ENCODE results near the gene UBE2G1.

The UBE2G1 gene

GRCh38 chr17:4241535-4241934 is 124.9 kb downstream of the UBE2G1 start:
- Histone ChIP-seq H3K4me1 (ENCODE audit: insufficient read depth, low read length) (no peaks in the 10 kb centered on the region), H3K27ac (ENCODE audit: low read depth, low read length) (no peak overlapping the region), H3K36me3 (ENCODE audit: insufficient read depth, low read length) (peaks cover 51% of the 10 kb centered on the region), H3K9ac (ENCODE audit: low read depth, low read length) (no peak overlapping the region), H3K27me3 (ENCODE audit: insufficient read depth, low read length) (no peaks in the 10 kb centered on the region), H3K9me3 (ENCODE audit: insufficient read depth, low read depth, low read length) (no peaks in the 10 kb centered on the region), H3K4me3 (ENCODE audit: low read length) (no peak overlapping the region)
- WGBS, result 96% methylated on average over 11 of the region's 11 CpGs

- H3K27me3 ChIP-seq (ENCODE audit: insufficient read depth, low read length), result no peaks in the 10 kb centered on the region
- no peaks in the 10 kb centered on the region for H3K4me1 ChIP-seq (ENCODE audit: insufficient read depth, low read length)
- 89% methylated on average over 3 of the region's 3 CpGs for WGBS
- H3K4me3 ChIP-seq (ENCODE audit: low read length), result no peak overlapping the region
- H3K27ac ChIP-seq (ENCODE audit: low read depth, low read length), result no peak overlapping the region
- H3K36me3 ChIP-seq (ENCODE audit: insufficient read depth, low read length), result peaks cover 88% of the 10 kb centered on the region
- no peaks in the 10 kb centered on the region for H3K9me3 ChIP-seq (ENCODE audit: insufficient read depth, low read depth, low read length)
- H3K9ac ChIP-seq (ENCODE audit: low read depth, low read length), result no peak overlapping the region
These were observed 130.0 kb downstream of the UBE2G1 start for GRCh38 chr17:4236456-4236855.

- Histone ChIP-seq H3K9ac (ENCODE audit: low read depth, low read length) (no peak overlapping the region), H3K36me3 (ENCODE audit: insufficient read depth, low read length) (peaks cover 89% of the 10 kb centered on the region), H3K27me3 (ENCODE audit: insufficient read depth, low read length) (no peaks in the 10 kb centered on the region), H3K27ac (ENCODE audit: low read depth, low read length) (no peak overlapping the region), H3K4me3 (ENCODE audit: low read length) (no peak overlapping the region), H3K9me3 (ENCODE audit: insufficient read depth, low read depth, low read length) (no peaks in the 10 kb centered on the region), H3K4me1 (ENCODE audit: insufficient read depth, low read length) (peaks cover 4% of the 10 kb centered on the region; the same call in 1 of the 2 replicates)
- WGBS, result 99% methylated on average over 7 of the region's 8 CpGs
These were observed 130.8 kb downstream of the UBE2G1 start for GRCh38 chr17:4235372-4236279.

GRCh38 chr17:4234401-4234800 is 132.1 kb downstream of the UBE2G1 start:
- Histone ChIP-seq H3K4me1 (ENCODE audit: insufficient read depth, low read length) (peaks cover 9% of the 10 kb centered on the region; the same call in 1 of the 2 replicates), H3K9me3 (ENCODE audit: insufficient read depth, low read depth, low read length) (no peaks in the 10 kb centered on the region), H3K27me3 (ENCODE audit: insufficient read depth, low read length) (no peaks in the 10 kb centered on the region), H3K27ac (ENCODE audit: low read depth, low read length) (no peak overlapping the region), H3K9ac (ENCODE audit: low read depth, low read length) (no peak overlapping the region), H3K4me3 (ENCODE audit: low read length) (no peak overlapping the region), H3K36me3 (ENCODE audit: insufficient read depth, low read length) (peaks cover 85% of the 10 kb centered on the region)

- Histone ChIP-seq H3K36me3 (ENCODE audit: insufficient read depth, low read length) (peaks cover 81% of the 10 kb centered on the region), H3K4me3 (ENCODE audit: low read length) (no peak overlapping the region), H3K27me3 (ENCODE audit: insufficient read depth, low read length) (no peaks in the 10 kb centered on the region), H3K9ac (ENCODE audit: low read depth, low read length) (no peak overlapping the region), H3K9me3 (ENCODE audit: insufficient read depth, low read depth, low read length) (no peaks in the 10 kb centered on the region), H3K4me1 (ENCODE audit: insufficient read depth, low read length) (peaks cover 9% of the 10 kb centered on the region; the same call in 1 of the 2 replicates), H3K27ac (ENCODE audit: low read depth, low read length) (no peak overlapping the region)
- 96% methylated on average over 6 of the region's 7 CpGs for WGBS
These were observed 132.7 kb downstream of the UBE2G1 start for GRCh38 chr17:4233668-4234258.

- Histone ChIP-seq H3K27ac (ENCODE audit: low read depth, low read length) (no peak overlapping the region), H3K27me3 (ENCODE audit: insufficient read depth, low read length) (no peaks in the 10 kb centered on the region), H3K9ac (ENCODE audit: low read depth, low read length) (no peak overlapping the region), H3K9me3 (ENCODE audit: insufficient read depth, low read depth, low read length) (no peaks in the 10 kb centered on the region), H3K4me3 (ENCODE audit: low read length) (no peak overlapping the region), H3K36me3 (ENCODE audit: insufficient read depth, low read length) (peaks cover 66% of the 10 kb centered on the region), H3K4me1 (ENCODE audit: insufficient read depth, low read length) (peaks cover 9% of the 10 kb centered on the region; the same call in 1 of the 2 replicates)
- 95% methylated on average over 4 of the region's 4 CpGs for WGBS
These were observed 134.2 kb downstream of the UBE2G1 start for GRCh38 chr17:4232168-4232813.

- peak overlapping the region; percentile 3; the same call in 1 of the 2 replicates for H3K27ac ChIP-seq (ENCODE audit: low read depth, low read length)
- peak overlapping the region; percentile 9; the same call in 1 of the 2 replicates for H3K9ac ChIP-seq (ENCODE audit: low read depth, low read length)
- H3K36me3 ChIP-seq (ENCODE audit: insufficient read depth, low read length), result peaks cover 60% of the 10 kb centered on the region
These were observed 136.6 kb downstream of the UBE2G1 start for GRCh38 chr17:4229627-4230541.

GRCh38 chr17:4221899-4222659 is 144.4 kb downstream of the UBE2G1 start:
- no peaks in the 10 kb centered on the region for H3K27me3 ChIP-seq (ENCODE audit: insufficient read depth, low read length)
- no peaks in the 10 kb centered on the region for H3K4me1 ChIP-seq (ENCODE audit: insufficient read depth, low read length)
- no peaks in the 10 kb centered on the region for H3K9me3 ChIP-seq (ENCODE audit: insufficient read depth, low read depth, low read length)
- no peak overlapping the region for H3K27ac ChIP-seq (ENCODE audit: low read depth, low read length)
- no peak overlapping the region for H3K4me3 ChIP-seq (ENCODE audit: low read length)
- peaks cover 32% of the 10 kb centered on the region for H3K36me3 ChIP-seq (ENCODE audit: insufficient read depth, low read length)
- no peak overlapping the region for H3K9ac ChIP-seq (ENCODE audit: low read depth, low read length)
- 96% methylated on average over 47 of the region's 47 CpGs for WGBS

More at GRCh38 chr17:4229627-4230541, 136.6 kb downstream of the UBE2G1 start:
- Histone ChIP-seq H3K27me3 (ENCODE audit: insufficient read depth, low read length) (no peaks in the 10 kb centered on the region), H3K4me1 (ENCODE audit: insufficient read depth, low read length) (peaks cover 9% of the 10 kb centered on the region; the same call in 1 of the 2 replicates), H3K4me3 (ENCODE audit: low read length) (no peak overlapping the region), H3K9me3 (ENCODE audit: insufficient read depth, low read depth, low read length) (no peaks in the 10 kb centered on the region)
- 83% methylated on average over 8 of the region's 8 CpGs for whole genome bisulfite sequencing

- H3K9ac ChIP-seq (ENCODE audit: low read depth, low read length), result no peak overlapping the region
- no peaks in the 10 kb centered on the region for H3K27me3 ChIP-seq (ENCODE audit: insufficient read depth, low read length)
- H3K27ac ChIP-seq (ENCODE audit: low read depth, low read length), result no peak overlapping the region
- no peaks in the 10 kb centered on the region for H3K9me3 ChIP-seq (ENCODE audit: insufficient read depth, low read depth, low read length)
- H3K4me1 ChIP-seq (ENCODE audit: insufficient read depth, low read length), result no peaks in the 10 kb centered on the region
- H3K4me3 ChIP-seq (ENCODE audit: low read length), result no peak overlapping the region
- peaks cover 39% of the 10 kb centered on the region for H3K36me3 ChIP-seq (ENCODE audit: insufficient read depth, low read length)
- WGBS, result 87% methylated on average over 4 of the region's 4 CpGs
These were observed 145.3 kb downstream of the UBE2G1 start for GRCh38 chr17:4221163-4221562.

- no peaks in the 10 kb centered on the region for H3K27me3 ChIP-seq (ENCODE audit: insufficient read depth, low read length)
- H3K4me1 ChIP-seq (ENCODE audit: insufficient read depth, low read length), result no peaks in the 10 kb centered on the region
- H3K36me3 ChIP-seq (ENCODE audit: insufficient read depth, low read length), result peaks cover 36% of the 10 kb centered on the region
- no peak overlapping the region for H3K4me3 ChIP-seq (ENCODE audit: low read length)
- 92% methylated on average over 6 of the region's 7 CpGs for WGBS
- no peak overlapping the region for H3K9ac ChIP-seq (ENCODE audit: low read depth, low read length)
- no peak overlapping the region for H3K27ac ChIP-seq (ENCODE audit: low read depth, low read length)
- H3K9me3 ChIP-seq (ENCODE audit: insufficient read depth, low read depth, low read length), result no peaks in the 10 kb centered on the region
These were observed 145.8 kb downstream of the UBE2G1 start for GRCh38 chr17:4220655-4221054.

All from HUES64 (cell line).